Measurements from ENCODE around the gene IFNA2.

IFNA2 gene

DNA sequence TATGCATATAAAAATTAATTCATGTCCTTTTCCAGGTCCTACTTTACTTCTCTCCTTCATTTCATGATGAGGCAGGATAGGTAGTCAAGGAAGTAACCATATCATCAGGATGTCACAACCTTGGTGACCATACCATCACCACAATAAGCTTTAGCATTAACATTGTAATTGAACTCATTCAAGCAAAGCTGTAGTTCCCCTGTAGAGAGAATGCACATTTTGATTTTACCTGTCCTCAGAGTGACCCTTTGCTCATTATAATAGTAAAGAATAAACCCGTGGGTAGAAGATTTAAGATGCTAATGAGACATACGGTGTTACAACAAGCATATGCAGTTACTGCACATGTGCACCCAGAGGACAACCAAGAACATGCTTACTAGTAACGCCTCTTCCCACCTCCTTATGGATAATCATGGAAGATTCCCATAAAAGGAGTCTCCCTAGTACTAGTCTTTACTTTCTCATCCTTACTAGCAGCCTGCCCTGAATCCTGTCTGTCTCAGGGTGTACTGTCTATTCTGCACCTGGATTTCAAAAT lies 36.7 kb downstream of the IFNA2 start:
- TF ChIP-seq, protein P1, sequence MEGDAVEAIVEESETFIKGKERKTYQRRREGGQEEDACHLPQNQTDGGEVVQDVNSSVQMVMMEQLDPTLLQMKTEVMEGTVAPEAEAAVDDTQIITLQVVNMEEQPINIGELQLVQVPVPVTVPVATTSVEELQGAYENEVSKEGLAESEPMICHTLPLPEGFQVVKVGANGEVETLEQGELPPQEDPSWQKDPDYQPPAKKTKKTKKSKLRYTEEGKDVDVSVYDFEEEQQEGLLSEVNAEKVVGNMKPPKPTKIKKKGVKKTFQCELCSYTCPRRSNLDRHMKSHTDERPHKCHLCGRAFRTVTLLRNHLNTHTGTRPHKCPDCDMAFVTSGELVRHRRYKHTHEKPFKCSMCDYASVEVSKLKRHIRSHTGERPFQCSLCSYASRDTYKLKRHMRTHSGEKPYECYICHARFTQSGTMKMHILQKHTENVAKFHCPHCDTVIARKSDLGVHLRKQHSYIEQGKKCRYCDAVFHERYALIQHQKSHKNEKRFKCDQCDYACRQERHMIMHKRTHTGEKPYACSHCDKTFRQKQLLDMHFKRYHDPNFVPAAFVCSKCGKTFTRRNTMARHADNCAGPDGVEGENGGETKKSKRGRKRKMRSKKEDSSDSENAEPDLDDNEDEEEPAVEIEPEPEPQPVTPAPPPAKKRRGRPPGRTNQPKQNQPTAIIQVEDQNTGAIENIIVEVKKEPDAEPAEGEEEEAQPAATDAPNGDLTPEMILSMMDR (conservative IDR thresholded peaks at IDR 0.05; ENCODE audit: low read depth, low read length), result no peak

DNA sequence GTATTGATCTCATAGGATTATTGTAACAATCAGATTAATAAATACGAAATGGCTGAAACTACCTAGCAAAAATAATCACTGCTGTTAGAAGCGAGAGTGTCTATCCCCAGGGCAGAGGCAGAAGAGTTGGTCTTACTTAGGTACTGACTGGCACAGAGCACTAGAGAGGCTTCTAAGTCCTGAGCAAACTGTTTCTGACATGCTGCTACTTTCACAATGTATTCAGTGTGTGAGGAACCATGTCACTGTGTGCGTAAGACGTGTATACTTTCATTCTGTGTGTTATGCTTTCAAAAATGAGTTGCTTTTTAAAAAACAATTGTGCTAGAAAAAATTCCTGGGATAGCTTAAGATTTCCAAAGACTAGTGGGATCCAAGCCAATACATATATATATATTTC lies 44.5 kb downstream of the IFNA2 start:
- H3K4me3 ChIP-seq (ENCODE audit: low read depth, low read length), result no peak overlapping the region
- TF ChIP-seq, protein P1 (conservative IDR thresholded peaks at IDR 0.05; ENCODE audit: low read depth, low read length), result no peak
- DNase-seq (ENCODE audit: low read depth), result no peak

More for the DNA sequence above, 36.7 kb downstream of the IFNA2 start:
- no peak overlapping the region for H3K4me3 ChIP-seq (ENCODE audit: low read depth, low read length)
- DNase-seq (ENCODE audit: low read depth), result no peak

DNA sequence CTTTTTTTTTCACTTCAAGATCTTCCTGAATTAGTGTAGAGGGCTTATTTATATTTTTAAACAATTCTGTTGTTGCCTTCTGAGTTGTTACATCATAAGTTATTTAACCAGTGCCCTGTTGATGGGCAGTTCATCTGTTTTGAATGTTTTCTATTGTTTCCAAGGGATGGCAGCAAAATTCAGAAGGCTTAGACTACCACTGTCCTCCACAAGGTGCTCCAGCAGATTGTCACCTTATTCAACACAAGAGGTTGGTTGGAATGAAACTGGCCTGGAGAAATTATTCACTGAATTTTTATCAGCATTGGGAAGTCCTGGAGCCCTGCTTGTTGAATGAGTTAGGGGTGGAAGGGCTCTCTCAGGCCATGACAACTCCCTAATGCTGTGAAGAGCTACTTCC lies 48.7 kb downstream of the IFNA2 start:
- H3K4me3 ChIP-seq (ENCODE audit: low read depth, low read length), result no peak overlapping the region
- no peak for DNase-seq (ENCODE audit: low read depth)
- TF ChIP-seq, protein P1 (conservative IDR thresholded peaks at IDR 0.05; ENCODE audit: low read depth, low read length), result no peak

DNA sequence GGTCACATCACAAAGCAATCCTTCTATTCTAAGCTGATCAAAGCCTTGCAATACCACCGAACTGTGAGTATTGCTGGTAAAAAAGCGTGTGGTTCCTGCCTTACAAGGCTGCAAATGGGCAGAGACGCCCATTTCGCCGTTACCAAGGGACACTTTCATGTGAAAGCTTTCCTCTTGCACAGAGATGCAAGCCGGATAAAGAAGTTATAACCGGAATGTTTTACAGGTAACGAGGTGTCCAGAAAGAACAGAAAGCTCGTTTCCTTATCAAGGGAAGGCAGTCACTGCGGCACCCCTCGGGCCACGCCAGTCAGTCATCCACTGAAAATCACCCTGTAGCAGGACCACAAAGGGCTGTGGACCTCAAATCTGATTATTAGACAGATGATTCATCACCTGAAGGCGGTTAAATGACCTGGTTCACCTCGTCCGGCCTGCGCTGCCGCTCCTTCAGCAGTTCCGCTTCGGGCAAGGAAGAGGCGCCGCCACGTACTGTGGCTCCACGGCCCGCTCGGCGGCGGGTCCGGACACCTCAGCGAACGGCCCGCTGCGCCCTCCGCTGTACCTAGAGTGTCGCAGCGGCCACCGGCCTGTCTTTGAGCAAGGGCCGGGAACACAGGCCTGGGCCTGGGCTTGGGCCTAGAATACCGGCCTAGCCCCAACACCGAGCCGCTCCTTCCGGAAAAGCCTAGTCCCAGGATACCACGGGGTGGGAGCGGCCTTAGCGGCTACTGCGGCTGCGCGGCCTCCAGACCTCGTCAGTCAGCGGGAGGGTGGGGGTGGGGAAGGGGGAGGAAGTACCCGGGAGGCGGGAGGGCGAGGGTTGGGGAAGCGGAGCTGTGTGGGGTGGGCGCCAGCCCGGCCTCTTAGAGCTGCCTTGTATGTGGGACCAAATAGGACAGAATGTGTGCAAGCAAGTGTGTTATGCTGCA lies 50.2 kb downstream of the IFNA2 start, which contains the start of gene KLHL9:
Gene KLHL9 (minus strand): TSS at position 704 of the 932 bp plus-strand sequence. CDS start 545 bp downstream, at position 159.
- DNase-seq (ENCODE audit: low read depth), result peak; percentile 94
- H3K4me3 ChIP-seq (ENCODE audit: low read depth, low read length), result peak within 1 kb of the TSS; percentile 84
- TF ChIP-seq, protein P1 (conservative IDR thresholded peaks at IDR 0.05; ENCODE audit: low read depth, low read length), result no peak
